Mesenchymal stem cell (in vitro differentiated cells and primary cell): ENCODE data around the gene SLC39A13.

Source experiments
- DNase-seq: peaks from one replicate; pipeline ENCODE4 v3.0.0-alpha.2; 2013
- H2AFZ ChIP-seq: one replicate; pipeline ENCODE4 v1.6.1; 2013; ENCODE audit warnings: low read depth, mild to moderate bottlenecking, control low read depth, inconsistent platforms, low read length, moderate library complexity
- H2AK5ac ChIP-seq: 2 replicates; pipeline ENCODE4 v1.6.1; 2013; ENCODE audit warnings: low read length, moderate library complexity, mild to moderate bottlenecking, inconsistent platforms; ENCODE audit not compliant: severe bottlenecking
- H2BK120ac ChIP-seq: one replicate; pipeline ENCODE4 v1.6.1; 2013; ENCODE audit warnings: low read depth, mild to moderate bottlenecking, inconsistent platforms, low read length, moderate library complexity
- H2BK12ac ChIP-seq, 2 experiments: one replicate each; pipeline ENCODE4 v1.6.1; 2013; ENCODE audit warnings: inconsistent platforms in 2 of 2, low read length in 2 of 2, mild to moderate bottlenecking in 2 of 2, moderate library complexity in 2 of 2, control low read depth in 1 of 2
- H2BK15ac ChIP-seq: one replicate; pipeline ENCODE4 v1.6.1; 2013; ENCODE audit warnings: mild to moderate bottlenecking, low read depth, inconsistent platforms; ENCODE audit not compliant: poor library complexity, severe bottlenecking
- H2BK5ac ChIP-seq: 2 replicates; pipeline ENCODE4 v1.6.1; 2013; ENCODE audit warnings: low read depth, mild to moderate bottlenecking, low read length, control low read depth, inconsistent platforms; ENCODE audit not compliant: poor library complexity, severe bottlenecking
- H3K14ac ChIP-seq, 2 experiments: one replicate each; pipeline ENCODE4 v1.6.1; 2013; ENCODE audit warnings: inconsistent platforms in 2 of 2, low read length in 2 of 2, control low read depth in 1 of 2, mild to moderate bottlenecking in 1 of 2, moderate library complexity in 1 of 2
- H3K18ac ChIP-seq, 2 experiments: one replicate each; pipeline ENCODE4 v1.6.1; 2013; ENCODE audit warnings: inconsistent platforms in 2 of 2, low read length in 2 of 2, control low read depth in 1 of 2, low read depth in 1 of 2, mild to moderate bottlenecking in 1 of 2
- H3K23ac ChIP-seq, 2 experiments: one replicate each; pipeline ENCODE4 v1.6.1; 2013; ENCODE audit warnings: inconsistent platforms in 2 of 2, low read length in 2 of 2, mild to moderate bottlenecking in 2 of 2, moderate library complexity in 2 of 2, control low read depth in 1 of 2
- H3K27ac ChIP-seq: 2 replicates; pipeline ENCODE4 v1.5.1; 2013; ENCODE audit warnings: mild to moderate bottlenecking, moderate library complexity, low read length, control low read depth, inconsistent platforms; ENCODE audit not compliant: poor library complexity, severe bottlenecking
- H3K27me3 ChIP-seq, 2 experiments: 2 replicates each; pipeline versions ENCODE4 v1.6.1 to v1.7.0; 2013; ENCODE audit warnings: low read length in 2 of 2, mild to moderate bottlenecking in 2 of 2, moderate library complexity in 2 of 2, control low read depth in 1 of 2, inconsistent platforms in 1 of 2; ENCODE audit not compliant: control insufficient read depth in 1 of 2, insufficient read depth in 1 of 2
- H3K36me3 ChIP-seq, 2 experiments: 2 replicates each; pipeline versions ENCODE4 v1.6.1 to v1.7.0; 2013; ENCODE audit warnings: low read length in 2 of 2, control low read depth in 1 of 2, inconsistent platforms in 1 of 2, low read depth in 1 of 2, mild to moderate bottlenecking in 1 of 2; ENCODE audit not compliant: insufficient read depth in 2 of 2, control insufficient read depth in 1 of 2
- H3K4ac ChIP-seq, 2 experiments: one replicate each; pipeline ENCODE4 v1.6.1; 2013; ENCODE audit warnings: inconsistent platforms in 2 of 2, low read length in 2 of 2, mild to moderate bottlenecking in 2 of 2, moderate library complexity in 2 of 2, control low read depth in 1 of 2, low read depth in 1 of 2
- H3K4me1 ChIP-seq: 2 replicates; pipeline ENCODE4 v1.6.1; 2013; ENCODE audit warnings: low read depth, low read length, control low read depth; ENCODE audit not compliant: control insufficient read depth, insufficient read depth
- H3K4me2 ChIP-seq: 2 replicates; pipeline ENCODE4 v1.6.1; 2013; ENCODE audit warnings: low read length, mild to moderate bottlenecking, inconsistent platforms; ENCODE audit not compliant: poor library complexity, severe bottlenecking
- H3K4me3 ChIP-seq, 2 experiments: 2 replicates each; pipeline versions ENCODE4 v1.5.1 to v1.7.0; 2013; ENCODE audit warnings: low read length in 2 of 2, mild to moderate bottlenecking in 2 of 2, control low read depth in 1 of 2, low read depth in 1 of 2; ENCODE audit not compliant: insufficient read depth in 1 of 2
- H3K79me1 ChIP-seq: replicated peaks from 2 replicates; pipeline ENCODE4 v1.6.1; 2013; ENCODE audit warnings: mild to moderate bottlenecking, control low read depth, low read length, inconsistent platforms; ENCODE audit not compliant: poor library complexity, severe bottlenecking
- H3K9ac ChIP-seq: 2 replicates; pipeline ENCODE4 v1.7.0; 2013; ENCODE audit warnings: mild to moderate bottlenecking, low read length, moderate library complexity
- H3K9me3 ChIP-seq: 2 replicates; pipeline ENCODE4 v1.7.0; 2013; ENCODE audit warnings: mild to moderate bottlenecking, low read length; ENCODE audit not compliant: control insufficient read depth
- H4K8ac ChIP-seq: one replicate; pipeline ENCODE4 v1.6.1; 2013; ENCODE audit warnings: inconsistent platforms, mild to moderate bottlenecking, low read length, moderate library complexity
- H4K91ac ChIP-seq: one replicate; pipeline ENCODE4 v1.6.1; 2013; ENCODE audit warnings: mild to moderate bottlenecking, low read length, inconsistent platforms
- WGBS: methylation state at CpG from one replicate; pipeline ENCODE4 v1.1.7; 2013; ENCODE audit warnings: mixed read lengths; 5-methylcytosine and 5-hydroxymethylcytosine counted together

Gene SLC39A13

DNA sequence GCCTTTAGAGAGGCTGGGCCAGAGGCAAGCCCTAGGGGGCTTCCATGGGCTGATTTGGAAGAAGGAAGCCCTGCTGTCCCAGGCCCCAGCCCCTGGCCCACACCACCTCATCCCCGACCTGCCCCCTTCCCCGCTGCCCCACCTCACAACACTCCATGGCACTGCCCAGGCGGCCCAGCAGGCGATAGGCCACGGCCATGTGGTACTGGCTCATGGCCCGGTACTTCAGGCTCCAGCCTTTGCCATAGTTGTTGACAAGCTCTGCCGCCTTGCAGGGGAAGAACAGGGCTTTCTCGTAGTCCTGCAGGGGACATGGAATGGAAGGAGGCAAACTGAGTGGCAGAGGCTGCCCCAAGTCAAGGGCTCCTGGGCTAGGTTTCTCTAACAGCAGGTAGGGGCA is 34.1 kb downstream of the SLC39A13 start:
- Histone ChIP-seq H2BK15ac (no peak overlapping the region), H3K9ac (no peak overlapping the region), H3K4ac (no peak overlapping the region), H3K79me1 (no peaks in the 10 kb centered on the region), H3K4me2 (no peak overlapping the region), H2BK5ac (no peak overlapping the region), H3K4me3 (no peak overlapping the region), H3K23ac (no peak overlapping the region), H4K8ac (no peak overlapping the region), H2BK120ac (no peak overlapping the region), H2AFZ (no peak overlapping the region), H3K27ac (no peak overlapping the region), H3K36me3 (peaks cover under 1 to 27% of the 10 kb centered on the region in 2 experiments), H3K4me1 (peaks cover 4% of the 10 kb centered on the region), H3K18ac (no peak overlapping the region), H2AK5ac (no peak overlapping the region), H2BK12ac (no peak overlapping the region), H4K91ac (no peak overlapping the region), H3K9me3 (no peaks in the 10 kb centered on the region), H3K27me3 (no peaks in the 10 kb centered on the region), H3K14ac (no peak overlapping the region)
- DNase-seq, result no peak
- WGBS, result 96% methylated on average over 8 of the region's 8 CpGs

DNA sequence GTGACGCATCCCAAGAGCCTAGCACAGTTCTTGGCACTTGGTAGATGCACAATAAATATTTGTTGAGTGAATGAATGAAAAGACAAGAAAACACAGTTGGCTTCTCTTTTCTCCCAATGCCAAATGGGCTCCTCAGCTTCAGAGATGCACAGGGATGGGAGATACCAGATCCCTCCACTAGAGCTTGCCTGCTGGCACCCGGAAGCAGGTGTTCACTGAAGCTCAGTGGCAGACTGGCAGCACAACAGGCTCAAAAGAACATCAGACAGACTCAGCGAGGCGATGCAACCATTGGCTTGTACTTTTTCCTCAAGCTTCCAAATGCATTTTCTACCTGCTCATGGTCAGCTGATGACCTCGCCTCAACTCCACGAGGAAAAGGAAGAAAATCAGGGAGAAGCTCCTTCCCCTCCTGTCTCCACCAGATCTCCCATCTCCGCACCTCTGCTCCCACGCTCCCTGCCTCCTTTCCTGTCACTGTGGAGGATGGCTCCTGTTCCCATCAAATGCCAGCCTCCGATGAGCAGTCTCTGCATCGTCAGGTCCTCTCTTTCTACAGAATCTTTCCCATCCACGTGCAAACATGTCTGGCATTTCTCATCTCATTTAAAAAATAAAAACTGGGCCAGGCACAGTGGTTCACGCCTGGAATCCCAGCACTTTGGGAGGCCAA is 34.8 kb downstream of the SLC39A13 start:
- no peaks in the 10 kb centered on the region for H3K9me3 ChIP-seq
- no peak overlapping the region for H2AK5ac ChIP-seq
- H4K91ac ChIP-seq, result no peak overlapping the region
- no peak overlapping the region for H3K23ac ChIP-seq
- no peaks in the 10 kb centered on the region for H3K79me1 ChIP-seq
- H3K14ac ChIP-seq, result no peak overlapping the region
- no peak for DNase-seq
- no peak overlapping the region for H2AFZ ChIP-seq
- no peaks in the 10 kb centered on the region for H3K4me1 ChIP-seq
- no peak overlapping the region for H3K4me3 ChIP-seq
- WGBS, result 89% methylated on average over 12 of the region's 12 CpGs
- no peak overlapping the region for H3K27ac ChIP-seq
- H3K4me2 ChIP-seq, result no peak overlapping the region
- no peak overlapping the region for H3K18ac ChIP-seq
- H2BK15ac ChIP-seq, result no peak overlapping the region
- H3K27me3 ChIP-seq, result no peaks in the 10 kb centered on the region
- no peak overlapping the region for H2BK120ac ChIP-seq
- no peak overlapping the region for H3K4ac ChIP-seq
- H4K8ac ChIP-seq, result no peak overlapping the region
- no peak overlapping the region for H2BK12ac ChIP-seq
- H3K9ac ChIP-seq, result no peak overlapping the region
- peaks cover 5 to 30% of the 10 kb centered on the region in 2 experiments for H3K36me3 ChIP-seq
- H2BK5ac ChIP-seq, result no peak overlapping the region

DNA sequence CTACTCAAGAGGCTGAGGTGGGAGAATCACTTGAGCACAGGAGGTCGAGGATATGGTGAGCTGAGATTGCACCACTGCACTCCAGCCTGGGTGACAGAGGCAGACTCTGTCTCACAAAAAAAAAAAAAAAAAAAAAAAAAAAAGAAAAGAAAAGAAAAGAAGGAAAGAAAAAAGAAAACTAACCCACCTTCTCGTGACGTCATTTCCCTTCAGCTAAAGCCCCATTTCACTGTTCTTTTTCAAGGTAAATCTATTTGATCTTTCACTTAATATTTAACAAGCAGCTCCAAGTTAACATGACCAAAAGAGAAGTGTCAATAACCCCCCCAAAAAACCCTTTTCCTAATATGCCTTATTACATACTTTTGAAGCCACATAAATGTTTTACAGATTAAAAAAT is 35.4 kb downstream of the SLC39A13 start:
- Histone ChIP-seq H3K4me3 (no peak overlapping the region), H3K4me2 (no peak overlapping the region), H3K4ac (no peak overlapping the region), H3K9ac (no peak overlapping the region), H3K4me1 (peaks cover 2% of the 10 kb centered on the region), H3K14ac (no peak overlapping the region), H3K36me3 (peaks cover 5 to 33% of the 10 kb centered on the region in 2 experiments), H4K91ac (no peak overlapping the region), H3K79me1 (no peaks in the 10 kb centered on the region), H4K8ac (no peak overlapping the region), H2AK5ac (no peak overlapping the region), H3K27me3 (no peaks in the 10 kb centered on the region), H3K9me3 (no peaks in the 10 kb centered on the region), H3K23ac (no peak overlapping the region), H3K27ac (no peak overlapping the region), H2AFZ (no peak overlapping the region), H2BK12ac (no peak overlapping the region), H3K18ac (no peak overlapping the region), H2BK120ac (no peak overlapping the region), H2BK15ac (no peak overlapping the region), H2BK5ac (no peak overlapping the region)
- no peak for DNase-seq
- WGBS, result 100% methylated on average over 2 of the region's 3 CpGs

DNA sequence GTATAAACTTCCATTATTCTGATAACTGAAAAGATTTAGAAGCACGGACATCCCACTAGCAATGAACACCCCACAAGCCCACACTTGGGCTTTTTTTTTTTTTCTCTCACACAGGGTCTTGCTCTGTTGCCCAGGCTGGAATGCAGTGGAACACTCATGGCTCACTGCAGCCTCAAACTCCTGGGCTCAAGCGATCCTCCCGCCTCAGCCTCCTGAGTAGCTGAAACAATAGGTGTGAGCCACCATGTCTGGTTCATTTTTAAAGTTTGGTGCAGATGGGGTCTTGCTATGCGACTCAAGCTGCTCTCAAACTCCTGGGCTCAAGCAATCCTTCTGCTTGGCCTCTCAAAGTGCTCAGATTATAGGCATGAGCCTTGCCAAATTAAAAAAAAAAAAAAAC is 37.5 kb downstream of the SLC39A13 start:
- Histone ChIP-seq H3K27ac (no peak overlapping the region), H3K14ac (no peak overlapping the region)
- 98% methylated on average over 4 of the region's 4 CpGs for WGBS

More for the DNA sequence above, 37.5 kb downstream of the SLC39A13 start:
- Histone ChIP-seq H3K4me3 (no peak overlapping the region), H2BK120ac (no peak overlapping the region), H3K9me3 (no peaks in the 10 kb centered on the region), H2AK5ac (no peak overlapping the region), H3K4ac (no peak overlapping the region), H3K4me1 (peaks cover 3% of the 10 kb centered on the region), H3K36me3 (peaks cover 5 to 34% of the 10 kb centered on the region in 2 experiments), H2BK15ac (no peak overlapping the region), H2BK5ac (no peak overlapping the region), H3K27me3 (no peaks in the 10 kb centered on the region), H2BK12ac (no peak overlapping the region), H3K79me1 (no peaks in the 10 kb centered on the region), H3K23ac (no peak overlapping the region), H3K9ac (no peak overlapping the region), H3K4me2 (no peak overlapping the region), H4K91ac (no peak overlapping the region), H3K18ac (no peak overlapping the region), H4K8ac (no peak overlapping the region), H2AFZ (no peak overlapping the region)
- no peak for DNase-seq
